HepG2 (cell line): ENCODE measurements around the gene ANKIB1.

Experiments
- ATF6 ChIP-seq: sonication (generic); formaldehyde crosslinking; conservative IDR thresholded peaks from 2 replicates; pipeline ENCODE4 v1.4.0; 2020; ENCODE audit warnings: missing genetic modification reagents
- CHD2 ChIP-seq: IDR thresholded peaks from 2 replicates; pipeline ENCODE4 v1.6.1; 2011; ENCODE audit warnings: low read depth, low read length, improper control_type of control experiment
- CTCF ChIP-seq: sonication (generic); formaldehyde crosslinking; IDR thresholded peaks from 2 replicates; pipeline ENCODE4 v1.5.0; 2020; ENCODE audit warnings: mild to moderate bottlenecking, missing genetic modification reagents, moderate library complexity
- HBP1 ChIP-seq: IDR thresholded peaks from 2 replicates; pipeline ENCODE4 v1.6.1; 2016; ENCODE audit warnings: low read depth, control low read depth
- POLR2A ChIP-seq, 2 experiments: IDR thresholded peaks; 2 replicates each; pipeline ENCODE4 v1.6.1; 2011; ENCODE audit warnings: low read depth in 2 of 2, low read length in 2 of 2, mild to moderate bottlenecking in 1 of 2, moderate library complexity in 1 of 2; ENCODE audit not compliant: insufficient read depth in 1 of 2
- POLR2G ChIP-seq: fragments of 200-400 bp; formaldehyde crosslinking; IDR thresholded peaks from 2 replicates; pipeline ENCODE4 v1.6.1; 2018; ENCODE audit warnings: mild to moderate bottlenecking, low read depth, low read length, moderate library complexity
- PTBP1 ChIP-seq: fragments of 200-400 bp; formaldehyde crosslinking; IDR thresholded peaks from 2 replicates; pipeline ENCODE4 v1.6.1; 2018; ENCODE audit warnings: low read length, low read depth; ENCODE audit not compliant: poor library complexity, severe bottlenecking
- SUZ12 ChIP-seq: fragments of 150-350 bp; IDR thresholded peaks from 2 replicates; pipeline ENCODE4 v1.6.1; 2014; ENCODE audit warnings: low read depth, low read length
- TFDP1 ChIP-seq: IDR thresholded peaks from 2 replicates; pipeline ENCODE4 v1.6.1; 2016; ENCODE audit warnings: missing compliant biosample characterization, missing genetic modification reagents, borderline replicate concordance
- ZFP36 ChIP-seq: fragments of 150-350 bp; IDR thresholded peaks from 2 replicates; pipeline ENCODE4 v1.6.1; 2018; ENCODE audit warnings: borderline replicate concordance, low read length, low read depth; ENCODE audit not compliant: partially characterized antibody
- ZFP41 ChIP-seq: sonication (generic); formaldehyde crosslinking; IDR thresholded peaks from 2 replicates; pipeline ENCODE4 v1.4.0; 2020; ENCODE audit warnings: mild to moderate bottlenecking, missing genetic modification reagents, borderline replicate concordance
- ZNF652 ChIP-seq: IDR thresholded peaks from 2 replicates; pipeline ENCODE4 v1.6.1; 2016; ENCODE audit warnings: low read depth, borderline replicate concordance

DNA sequence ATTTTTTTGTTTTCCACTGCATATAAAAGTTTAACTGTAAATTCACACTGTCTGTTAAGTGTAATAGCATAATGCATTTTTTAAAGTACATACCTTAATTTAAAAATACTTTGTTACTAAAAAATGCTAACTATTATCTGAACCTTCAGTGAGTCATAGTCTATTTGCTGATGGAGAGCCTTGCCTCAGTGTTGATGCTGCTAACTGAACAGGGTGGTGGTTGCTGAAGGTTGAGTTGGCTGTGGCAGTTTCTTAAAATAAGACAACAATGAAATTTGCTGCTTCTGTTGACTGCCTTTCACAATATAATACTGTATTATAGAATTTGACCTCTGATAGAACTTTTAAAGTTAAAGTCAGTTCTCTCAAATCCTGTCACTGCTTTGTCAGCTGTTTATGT is 129.2 kb downstream of the ANKIB1 start:
- no peak for TF ChIP-seq CTCF
- TF ChIP-seq ATF6 (CRISPR knock-in tag), result no peak
- no peak for TF ChIP-seq CHD2
- no peak for TF ChIP-seq POLR2A (IDR thresholded peaks at IDR 0.05; ENCODE audit: insufficient read depth in 1 of 2, low read depth in 2 of 2, low read length in 2 of 2)
- TF ChIP-seq SUZ12, result no peak
- TF ChIP-seq ZFP41 (CRISPR knock-in tag), result no peak
- no peak for TF ChIP-seq HBP1 (CRISPR knock-in tag)
- no peak for TF ChIP-seq ZNF652 (CRISPR knock-in tag)
- no peak for TF ChIP-seq PTBP1
- TF ChIP-seq POLR2G, result no peak
- no peak for TF ChIP-seq ZFP36
- no peak for TF ChIP-seq TFDP1 (CRISPR knock-in tag)
